ENCODE measurements around the gene HCRT. TPM values are rescaled to one million over a fixed set of nuclear protein-coding genes. Genes with fewer than 3 reads are reported as not detected.

HCRT gene
- total RNA-seq, 2 experiments from 2014 or later, result not detected

DNA sequence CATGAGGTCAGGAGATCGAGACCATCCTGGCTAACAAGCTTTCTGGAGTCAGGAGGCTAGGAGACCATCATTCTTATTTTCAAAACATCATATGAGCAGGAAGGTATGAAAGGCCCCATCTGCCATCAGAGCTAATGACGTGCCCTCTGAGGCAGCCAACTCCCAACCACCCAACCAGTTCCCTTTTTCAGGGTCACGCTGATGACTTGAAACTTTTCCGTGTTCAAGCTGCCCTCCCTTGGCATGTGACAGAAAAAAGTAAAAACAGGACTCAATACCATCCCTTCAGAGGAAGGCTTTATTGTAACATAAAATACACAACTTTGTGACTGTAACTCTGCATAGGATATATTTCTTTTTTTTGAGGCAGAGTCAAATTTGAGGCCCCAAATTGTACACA is 13.6 kb upstream of the HCRT start:
- ATAC-seq (no peak), DNase-seq (no peak)
- TF ChIP-seq, protein P1, sequence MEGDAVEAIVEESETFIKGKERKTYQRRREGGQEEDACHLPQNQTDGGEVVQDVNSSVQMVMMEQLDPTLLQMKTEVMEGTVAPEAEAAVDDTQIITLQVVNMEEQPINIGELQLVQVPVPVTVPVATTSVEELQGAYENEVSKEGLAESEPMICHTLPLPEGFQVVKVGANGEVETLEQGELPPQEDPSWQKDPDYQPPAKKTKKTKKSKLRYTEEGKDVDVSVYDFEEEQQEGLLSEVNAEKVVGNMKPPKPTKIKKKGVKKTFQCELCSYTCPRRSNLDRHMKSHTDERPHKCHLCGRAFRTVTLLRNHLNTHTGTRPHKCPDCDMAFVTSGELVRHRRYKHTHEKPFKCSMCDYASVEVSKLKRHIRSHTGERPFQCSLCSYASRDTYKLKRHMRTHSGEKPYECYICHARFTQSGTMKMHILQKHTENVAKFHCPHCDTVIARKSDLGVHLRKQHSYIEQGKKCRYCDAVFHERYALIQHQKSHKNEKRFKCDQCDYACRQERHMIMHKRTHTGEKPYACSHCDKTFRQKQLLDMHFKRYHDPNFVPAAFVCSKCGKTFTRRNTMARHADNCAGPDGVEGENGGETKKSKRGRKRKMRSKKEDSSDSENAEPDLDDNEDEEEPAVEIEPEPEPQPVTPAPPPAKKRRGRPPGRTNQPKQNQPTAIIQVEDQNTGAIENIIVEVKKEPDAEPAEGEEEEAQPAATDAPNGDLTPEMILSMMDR (IDR thresholded peaks at IDR 0.05), result no peak
- H3K4me3 Mint-ChIP-seq, result no peak overlapping the region
- H3K4me1 Mint-ChIP-seq (ENCODE audit: low read depth), result peaks cover 4% of the 10 kb centered on the region
- peaks cover 11% of the 10 kb centered on the region for H3K36me3 Mint-ChIP-seq (ENCODE audit: low read depth)
- intact Hi-C loops (cut with micrococcal nuclease), result no loop called here
- H3K27ac Mint-ChIP-seq, result peak overlapping the region; percentile 26
- H3K9me3 Mint-ChIP-seq, result no peaks in the 10 kb centered on the region
- ChIA-PET POLR2A (no interaction called here), CTCF (interaction anchor here (1.3 to 1.5 kb wide), 2 partner anchors 23 to 31 kb away, joined by 3 to 4 read pairs; no protein-coding TSS in a partner anchor)
- no peaks in the 10 kb centered on the region for H3K27me3 Mint-ChIP-seq

DNA sequence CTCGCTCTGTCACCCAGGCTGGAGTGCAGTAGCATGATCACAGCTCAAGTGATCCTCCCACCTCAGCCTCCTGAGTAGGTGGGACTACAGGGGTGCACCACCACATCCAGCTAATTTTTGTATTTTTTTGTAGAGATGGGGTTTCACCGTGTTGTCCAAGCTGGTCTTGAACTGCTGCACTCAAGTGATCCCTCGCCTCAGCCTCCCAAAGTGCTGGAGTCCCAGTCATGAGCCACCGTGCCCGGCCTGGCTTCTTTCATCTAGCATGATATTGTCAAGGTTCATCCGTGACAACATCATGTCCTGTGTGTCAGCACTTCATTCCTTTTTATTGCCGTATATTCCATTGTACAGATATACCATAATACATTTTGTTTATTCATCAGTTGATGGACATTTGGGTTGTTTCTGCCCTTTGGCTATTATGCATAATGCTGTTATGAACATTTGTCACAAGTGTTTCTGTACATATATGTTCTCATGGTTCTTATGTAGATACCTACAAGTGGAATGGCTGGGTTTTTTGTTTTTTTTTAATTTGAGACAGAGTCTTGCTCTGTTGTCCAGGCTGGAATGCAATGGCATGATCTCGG is 12.4 kb upstream of the HCRT start:
- peaks cover 12% of the 10 kb centered on the region for H3K4me1 Mint-ChIP-seq (ENCODE audit: low read depth)
- ChIA-PET POLR2A (no interaction called here), CTCF (interaction anchor here (0.6 to 1.5 kb wide), 3 partner anchors 24 to 234 kb away, joined by 3 to 4 read pairs (median 3); no protein-coding TSS in a partner anchor)
- no peaks in the 10 kb centered on the region for H3K27me3 Mint-ChIP-seq
- no peak overlapping the region for H3K27ac Mint-ChIP-seq
- intact Hi-C loops (cut with micrococcal nuclease), result no loop called here
- no peaks in the 10 kb centered on the region for H3K9me3 Mint-ChIP-seq
- no peak for DNase-seq
- H3K4me3 Mint-ChIP-seq, result no peak overlapping the region
- TF ChIP-seq, protein P1 (IDR thresholded peaks at IDR 0.05), result no peak
- ATAC-seq, result no peak
- peaks cover 11% of the 10 kb centered on the region for H3K36me3 Mint-ChIP-seq (ENCODE audit: low read depth)

DNA sequence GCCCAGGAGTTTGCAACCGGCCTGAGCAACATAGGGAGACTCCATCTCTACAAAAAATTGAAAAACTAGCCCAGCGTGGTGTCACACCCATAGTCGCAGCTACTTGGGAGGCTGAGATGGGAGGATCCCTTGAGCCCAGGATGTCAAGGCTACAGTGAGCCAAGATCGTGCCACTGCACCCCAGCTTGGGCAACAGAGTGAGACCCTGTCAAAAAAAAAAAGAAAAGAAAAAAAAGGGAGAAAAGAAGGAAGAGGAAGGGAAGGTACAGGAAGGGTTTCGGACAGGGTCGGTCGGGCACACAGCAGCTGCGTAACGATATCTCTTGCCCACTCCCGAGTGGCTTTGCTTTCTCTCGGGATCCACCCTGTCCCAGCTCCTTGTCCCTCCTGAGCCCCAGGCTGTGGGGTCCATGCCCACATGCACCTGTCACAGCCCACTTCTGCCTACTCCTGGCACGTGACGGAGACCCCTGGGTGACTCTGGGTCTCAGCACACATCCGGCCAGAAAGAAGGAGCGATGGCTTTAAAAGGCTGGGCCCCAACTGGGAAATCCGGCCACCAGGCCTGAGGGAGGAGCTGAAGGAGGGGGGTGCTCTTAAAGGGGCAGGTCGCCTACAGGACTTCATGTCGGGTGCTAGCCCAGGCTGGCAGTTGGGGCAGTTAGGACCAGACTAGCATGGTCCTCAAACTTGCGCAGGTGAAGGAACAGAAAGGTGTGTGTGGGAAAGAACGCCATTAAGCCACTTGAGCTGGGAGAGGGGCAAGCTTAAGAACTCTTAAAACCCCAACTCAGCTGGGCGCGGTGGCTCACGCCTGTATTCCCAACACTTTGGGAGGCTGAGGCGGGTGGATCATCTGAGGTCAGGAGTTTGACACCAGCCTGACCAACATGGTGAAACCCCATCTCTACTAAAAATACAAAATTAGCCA is 9.0 kb upstream of the HCRT start, which contains the start of gene GHDC:
Gene GHDC (minus strand): TSS at position 526 of the 931 bp plus-strand sequence. CDS start 913 bp downstream, outside the sequence.
- intact Hi-C loops (cut with micrococcal nuclease), result no loop called here
- Mint-ChIP-seq H3K36me3 (ENCODE audit: low read depth) (no peaks in the 10 kb centered on the region), H3K4me3 (peak within 1 kb of the TSS; percentile 88), H3K27ac (peak within 1 kb of the TSS; percentile 91), H3K27me3 (no peaks in the 10 kb centered on the region), H3K4me1 (ENCODE audit: low read depth) (peaks cover 17% of the 10 kb centered on the region), H3K9me3 (no peaks in the 10 kb centered on the region)
- CTCF ChIA-PET, result interaction anchor here (0.6 to 3.8 kb wide), 18 partner anchors 9 to 323 kb away, joined by 3 to 21 read pairs (median 4); partner anchors contain the start of genes CAVIN1, DNAJC7, HCRT and KCNH4
- TF ChIP-seq, protein P1 (IDR thresholded peaks at IDR 0.05), result no peak
- POLR2A ChIA-PET, result interaction anchor here (0.8 to 1.6 kb wide), 8 partner anchors 10 to 1174 kb away, joined by 3 to 5 read pairs (median 4); partner anchors contain the start of genes KCNH4, PSME3 and STAT5A
- ATAC-seq (peak; percentile 98), DNase-seq (peak; percentile 90)

DNA sequence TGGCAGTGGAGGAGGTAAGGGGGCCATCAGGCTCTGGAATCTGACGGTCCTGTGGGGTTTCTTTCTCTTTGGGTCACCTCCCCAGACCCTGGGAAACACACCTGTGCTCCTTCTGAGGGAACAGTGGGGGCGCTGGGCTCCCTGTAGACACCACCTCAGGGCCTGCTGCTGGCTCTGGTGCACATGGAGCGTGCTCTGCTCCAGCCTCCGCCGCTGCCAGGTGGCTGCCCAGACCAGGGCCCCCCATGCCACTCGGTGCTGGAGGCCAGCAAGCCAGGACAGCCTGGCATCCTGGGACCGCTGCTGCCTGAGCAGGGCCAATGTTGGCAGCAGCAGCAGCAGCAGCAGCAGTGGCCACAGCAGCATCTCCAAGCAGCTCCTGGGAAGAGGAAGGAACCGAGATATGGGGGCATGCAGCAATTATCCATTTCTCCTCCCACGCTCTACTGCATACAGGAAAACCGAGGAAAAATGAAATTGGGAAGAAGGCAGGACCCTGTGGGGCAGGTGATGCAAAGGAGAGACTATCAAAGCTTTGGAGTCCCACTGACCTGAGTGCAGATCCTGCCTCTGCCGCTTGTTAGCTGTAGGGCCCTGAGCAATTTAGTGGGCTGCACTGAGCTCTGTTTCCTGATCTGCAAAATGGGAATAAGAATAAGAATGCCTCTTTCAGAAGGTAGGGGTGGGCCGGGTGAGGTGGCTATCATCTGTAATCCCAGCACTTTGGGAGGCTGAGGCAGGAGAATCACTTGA is 8.1 kb upstream of the HCRT start:
- no peak for DNase-seq
- TF ChIP-seq, protein P1 (IDR thresholded peaks at IDR 0.05), result no peak
- intact Hi-C loops (cut with micrococcal nuclease), result no loop called here
- CTCF ChIA-PET, result interaction anchor here (0.7 to 3.8 kb wide), 11 partner anchors 9 to 230 kb away, joined by 3 to 21 read pairs (median 4); partner anchors contain the start of genes CAVIN1, HCRT and KCNH4
- no peak for ATAC-seq
- no peaks in the 10 kb centered on the region for H3K27me3 Mint-ChIP-seq
- peak overlapping the region; percentile 91 for H3K27ac Mint-ChIP-seq
- peaks cover 17% of the 10 kb centered on the region for H3K4me1 Mint-ChIP-seq (ENCODE audit: low read depth)
- H3K4me3 Mint-ChIP-seq, result peak overlapping the region; percentile 88
- H3K9me3 Mint-ChIP-seq, result no peaks in the 10 kb centered on the region
- no peaks in the 10 kb centered on the region for H3K36me3 Mint-ChIP-seq (ENCODE audit: low read depth)
- POLR2A ChIA-PET, result interaction anchor here (0.8 to 1.6 kb wide), 5 partner anchors 10 to 1175 kb away, joined by 3 to 5 read pairs (median 5); partner anchors contain the start of genes KCNH4 and STAT5A

Data from activated CD8-positive, alpha-beta T cell treated with anti-CD3 and anti-CD28 coated beads for 36 hours (primary cell).